PC-9 (cell line): ENCODE results near the gene DENND1A. TPM values are rescaled to one million over a fixed set of nuclear protein-coding genes. Genes with fewer than 3 reads are reported as not detected.

Source experiments
- BruUV-seq: library from RNA; stranded (reverse); fragments of 400-500 nt; replicated peaks from 2 replicates; lab custom pipeline; 2021; lab: Mats Ljungman, UMichigan
- CTCF ChIA-PET: fragments of 300-600 bp; sonication (Branson Sonifier 250); formaldehyde crosslinking; loops from one replicate; lab custom pipeline; 2022; ENCODE audit warnings: antibody characterized with exemption; lab: Charles Lee
- POLR2A ChIA-PET: fragments of 300-600 bp; sonication (Branson Sonifier 250); formaldehyde crosslinking; loops from one replicate; lab custom pipeline; 2022; ENCODE audit warnings: antibody characterized with exemption; ENCODE audit not compliant: unreplicated experiment; lab: Charles Lee
- DNase-seq, 2 experiments: peaks; one replicate each; pipeline versions ENCODE4 v3.0.0 to v3.0.0-alpha.2; 2015 to 2022; ENCODE audit warnings: mixed read lengths in 1 of 2
- H2AFZ ChIP-seq: fragments of 200-600 bp; sonication (generic); 2 replicates; pipeline ENCODE4 v1.8.1; 2017; ENCODE audit warnings: antibody characterized with exemption
- H3F3A ChIP-seq: fragments of 200-600 bp; sonication (generic); 2 replicates; pipeline ENCODE4 v1.8.1; 2017; ENCODE audit warnings: antibody characterized with exemption, mild to moderate bottlenecking, low read depth; ENCODE audit not compliant: insufficient read depth
- H3K27ac ChIP-seq: fragments of 200-600 bp; sonication (generic); 2 replicates; pipeline ENCODE4 v1.6.1; 2016; ENCODE audit warnings: mixed run types
- H3K27me3 ChIP-seq: fragments of 200-600 bp; sonication (generic); 2 replicates; pipeline ENCODE4 v1.6.1; 2016; ENCODE audit warnings: low read depth, mixed run types; ENCODE audit not compliant: insufficient read depth
- H3K36me3 ChIP-seq: fragments of 200-600 bp; sonication (generic); 2 replicates; pipeline ENCODE4 v1.6.1; 2016; ENCODE audit warnings: low read depth, mixed run types
- H3K4me1 ChIP-seq: fragments of 200-600 bp; sonication (generic); replicated peaks from 2 replicates; pipeline ENCODE4 v1.6.1; 2016; ENCODE audit warnings: mixed run types; ENCODE audit not compliant: insufficient read depth
- H3K4me2 ChIP-seq: fragments of 200-600 bp; sonication (generic); 2 replicates; pipeline ENCODE4 v1.6.1; 2017; ENCODE audit warnings: mixed run types
- H3K4me3 ChIP-seq: fragments of 200-600 bp; sonication (generic); 2 replicates; pipeline ENCODE4 v1.6.1; 2016; ENCODE audit warnings: mixed run types
- H3K79me2 ChIP-seq: fragments of 200-600 bp; sonication (generic); 2 replicates; pipeline ENCODE4 v1.6.1; 2017; ENCODE audit warnings: low read depth, mixed run types
- H3K9me2 ChIP-seq: fragments of 200-600 bp; sonication (generic); 2 replicates; pipeline ENCODE4 v1.8.1; 2017; ENCODE audit warnings: mild to moderate bottlenecking; ENCODE audit not compliant: insufficient read depth
- H3K9me3 ChIP-seq: fragments of 200-600 bp; sonication (generic); 2 replicates; pipeline ENCODE4 v1.8.1; 2016; ENCODE audit warnings: low read depth; ENCODE audit not compliant: insufficient read depth
- H4K20me1 ChIP-seq: fragments of 200-600 bp; sonication (generic); 2 replicates; pipeline ENCODE4 v1.8.1; 2017; ENCODE audit not compliant: insufficient read depth
- EZH2 ChIP-seq: fragments of 200-600 bp; sonication (generic); IDR thresholded peaks from 2 replicates; pipeline ENCODE4 v1.8.0; 2017; ENCODE audit warnings: antibody characterized with exemption, low read depth
- intact Hi-C: fragments of 100-400 bp; cut with micrococcal nuclease; formaldehyde crosslinking; loops from one replicate; pipeline ENCODE4 v1.10.0; 2022; ENCODE audit not compliant: unreplicated experiment
- total RNA-seq: library from RNA; stranded (reverse); gene quantifications from 2 replicates; pipeline ENCODE4 v1.2.3, GENCODE V29; 2021
- TF ChIP-seq, protein P1 (sequence below): fragments of 200-600 bp; sonication (generic); conservative IDR thresholded peaks from 2 replicates; pipeline ENCODE4 v1.6.1; 2017; ENCODE audit warnings: mixed run types, antibody characterized with exemption, mild to moderate bottlenecking, moderate library complexity

The DENND1A gene
- total RNA-seq, 1 experiment from 2014 or later = 37.7 TPM

- Histone ChIP-seq H3K9me3 (no peaks in the 10 kb centered on the region), H3K36me3 (no peaks in the 10 kb centered on the region), H3K79me2 (no peaks in the 10 kb centered on the region), H3K27me3 (no peaks in the 10 kb centered on the region), H3K4me1 (no peaks in the 10 kb centered on the region), H4K20me1 (no peaks in the 10 kb centered on the region), H3F3A (no peaks in the 10 kb centered on the region; the same call in 1 of the 2 replicates), H2AFZ (no peak overlapping the region), H3K9me2 (no peaks in the 10 kb centered on the region), H3K27ac (no peak overlapping the region), H3K4me2 (no peak overlapping the region), H3K4me3 (no peak overlapping the region)
- ChIA-PET POLR2A (interaction anchor here (0.6 kb wide), 1 partner anchor 443 kb away, joined by 4 read pairs; no protein-coding TSS in a partner anchor), CTCF (no interaction called here)
- DNase-seq = no peak
- no peak for TF ChIP-seq EZH2
- TF ChIP-seq, protein P1, sequence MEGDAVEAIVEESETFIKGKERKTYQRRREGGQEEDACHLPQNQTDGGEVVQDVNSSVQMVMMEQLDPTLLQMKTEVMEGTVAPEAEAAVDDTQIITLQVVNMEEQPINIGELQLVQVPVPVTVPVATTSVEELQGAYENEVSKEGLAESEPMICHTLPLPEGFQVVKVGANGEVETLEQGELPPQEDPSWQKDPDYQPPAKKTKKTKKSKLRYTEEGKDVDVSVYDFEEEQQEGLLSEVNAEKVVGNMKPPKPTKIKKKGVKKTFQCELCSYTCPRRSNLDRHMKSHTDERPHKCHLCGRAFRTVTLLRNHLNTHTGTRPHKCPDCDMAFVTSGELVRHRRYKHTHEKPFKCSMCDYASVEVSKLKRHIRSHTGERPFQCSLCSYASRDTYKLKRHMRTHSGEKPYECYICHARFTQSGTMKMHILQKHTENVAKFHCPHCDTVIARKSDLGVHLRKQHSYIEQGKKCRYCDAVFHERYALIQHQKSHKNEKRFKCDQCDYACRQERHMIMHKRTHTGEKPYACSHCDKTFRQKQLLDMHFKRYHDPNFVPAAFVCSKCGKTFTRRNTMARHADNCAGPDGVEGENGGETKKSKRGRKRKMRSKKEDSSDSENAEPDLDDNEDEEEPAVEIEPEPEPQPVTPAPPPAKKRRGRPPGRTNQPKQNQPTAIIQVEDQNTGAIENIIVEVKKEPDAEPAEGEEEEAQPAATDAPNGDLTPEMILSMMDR = no peak
- no TSS peak for BruUV-seq
- intact Hi-C loops = no loop called here
Observed at GRCh38 chr9:123611226-123611625, 318.7 kb downstream of the DENND1A start.

DNA sequence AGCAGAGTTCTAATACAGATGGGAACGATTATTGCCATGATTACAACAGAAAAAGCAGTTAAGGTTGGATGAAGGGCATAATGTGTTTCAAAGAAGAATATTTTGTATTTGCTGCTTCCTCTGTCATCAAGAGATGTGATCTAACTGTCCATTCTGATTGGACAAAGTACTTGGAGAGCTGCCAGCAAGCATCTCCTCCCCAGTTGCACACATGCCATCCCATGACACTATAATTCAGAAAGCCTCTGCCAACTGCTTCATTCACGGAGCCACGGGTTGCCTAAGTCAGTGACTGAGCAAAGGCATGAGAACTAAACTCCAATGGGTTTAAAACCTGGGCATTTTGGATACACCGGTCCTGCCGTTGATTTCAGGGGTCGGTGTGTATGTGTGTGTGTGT lies 320.1 kb downstream of the DENND1A start:
- no peak overlapping the region for H3K4me3 ChIP-seq
- no peaks in the 10 kb centered on the region for H3K4me1 ChIP-seq
- H3K36me3 ChIP-seq = no peaks in the 10 kb centered on the region
- no peaks in the 10 kb centered on the region for H3K9me3 ChIP-seq
- H3K27ac ChIP-seq = no peak overlapping the region
- TF ChIP-seq EZH2 = no peak
- TF ChIP-seq, protein P1 = no peak
- no peak overlapping the region for H3K4me2 ChIP-seq
- no peaks in the 10 kb centered on the region; the same call in 1 of the 2 replicates for H3F3A ChIP-seq
- ChIA-PET POLR2A (no interaction called here), CTCF (no interaction called here)
- H3K9me2 ChIP-seq = no peaks in the 10 kb centered on the region
- intact Hi-C loops = no loop called here
- no peak overlapping the region for H2AFZ ChIP-seq
- H3K79me2 ChIP-seq = no peaks in the 10 kb centered on the region
- H3K27me3 ChIP-seq = no peaks in the 10 kb centered on the region
- H4K20me1 ChIP-seq = no peaks in the 10 kb centered on the region
- no peak for DNase-seq
- BruUV-seq = no TSS peak

DNA sequence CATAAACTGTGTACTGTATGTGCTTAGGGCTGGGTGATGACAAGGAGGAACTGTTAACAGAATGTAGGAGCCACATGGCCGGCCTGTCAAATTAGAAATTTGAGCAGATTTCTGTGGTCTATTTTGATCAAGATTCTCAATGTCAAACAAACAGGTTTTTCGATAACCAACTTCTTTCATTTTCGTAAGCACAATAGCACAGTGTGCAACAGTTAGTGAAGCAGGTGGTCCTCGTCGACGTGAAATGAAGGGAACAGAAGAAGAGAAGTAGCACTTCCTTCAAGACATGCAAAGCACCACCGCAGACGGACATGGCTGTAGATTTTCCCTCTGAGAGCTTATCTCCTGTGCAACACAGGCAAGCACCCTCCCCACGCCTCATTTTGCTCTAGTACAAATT lies 321.8 kb downstream of the DENND1A start:
- POLR2A ChIA-PET = no interaction called here

More for the DNA sequence above, 321.8 kb downstream of the DENND1A start:
- intact Hi-C loops = no loop called here
- no TSS peak for BruUV-seq
- CTCF ChIA-PET = no interaction called here
- Histone ChIP-seq H2AFZ (no peak overlapping the region), H3K79me2 (no peaks in the 10 kb centered on the region), H3K9me2 (no peaks in the 10 kb centered on the region; the same call in 1 of the 2 replicates), H3F3A (no peaks in the 10 kb centered on the region; the same call in 1 of the 2 replicates), H3K27me3 (no peaks in the 10 kb centered on the region), H3K36me3 (no peaks in the 10 kb centered on the region), H3K27ac (no peak overlapping the region), H3K4me1 (no peaks in the 10 kb centered on the region), H3K4me3 (no peak overlapping the region), H4K20me1 (no peaks in the 10 kb centered on the region), H3K9me3 (no peaks in the 10 kb centered on the region), H3K4me2 (no peak overlapping the region)
- no peak for TF ChIP-seq EZH2
- TF ChIP-seq, protein P1 = no peak
- DNase-seq = no peak
